DOHH2 (cell line): Measurements from ENCODE around the gene KRT85.

Experiments
- H3F3A ChIP-seq: fragments of 200-600 bp; sonication (generic), shearing (Covaris generic); 2 replicates; pipeline ENCODE4 v1.6.0; 2016; ENCODE audit warnings: antibody characterized with exemption, mild to moderate bottlenecking; ENCODE audit not compliant: control insufficient read depth, insufficient read depth
- H3K27ac ChIP-seq: fragments of 200-600 bp; sonication (generic); 2 replicates; pipeline ENCODE4 v1.5.1; 2014; ENCODE audit warnings: low read depth, mild to moderate bottlenecking, low read length, moderate library complexity
- H3K27me3 ChIP-seq: fragments of 200-600 bp; sonication (generic); 2 replicates; pipeline ENCODE4 v1.6.1; 2014; ENCODE audit warnings: mild to moderate bottlenecking, low read length, mixed read lengths; ENCODE audit not compliant: control insufficient read depth
- H3K36me3 ChIP-seq: fragments of 200-600 bp; sonication (generic); 2 replicates; pipeline ENCODE4 v1.6.1; 2014; ENCODE audit warnings: mild to moderate bottlenecking, low read length, moderate library complexity, mixed read lengths; ENCODE audit not compliant: control insufficient read depth
- H3K4me1 ChIP-seq: fragments of 200-600 bp; sonication (generic); 2 replicates; pipeline ENCODE4 v1.6.1; 2014; ENCODE audit warnings: mild to moderate bottlenecking, low read length, mixed read lengths; ENCODE audit not compliant: control insufficient read depth
- H3K4me2 ChIP-seq: fragments of 200-600 bp; sonication (generic); 2 replicates; pipeline ENCODE4 v1.6.0; 2014; ENCODE audit warnings: mild to moderate bottlenecking, low read length, moderate library complexity
- H3K4me3 ChIP-seq: fragments of 200-600 bp; sonication (generic); 2 replicates; pipeline ENCODE4 v1.5.1; 2014; ENCODE audit warnings: mild to moderate bottlenecking, low read length, mixed read lengths
- H3K79me2 ChIP-seq: fragments of 200-600 bp; sonication (generic); 2 replicates; pipeline ENCODE4 v1.6.1; 2014; ENCODE audit warnings: mild to moderate bottlenecking, low read length, mixed read lengths; ENCODE audit not compliant: control insufficient read depth
- H3K9me2 ChIP-seq: fragments of 200-600 bp; sonication (generic); replicated peaks from 2 replicates; pipeline ENCODE4 v1.6.1; 2014; ENCODE audit warnings: mild to moderate bottlenecking, low read length, mixed read lengths; ENCODE audit not compliant: control insufficient read depth
- H3K9me3 ChIP-seq: fragments of 200-600 bp; sonication (generic); 2 replicates; pipeline ENCODE4 v1.6.1; 2014; ENCODE audit warnings: antibody characterized with exemption, low read length, mixed read lengths; ENCODE audit not compliant: control insufficient read depth, insufficient read depth
- H4K20me1 ChIP-seq: fragments of 200-600 bp; sonication (generic); 2 replicates; pipeline ENCODE4 v1.6.0; 2014; ENCODE audit warnings: low read depth, mild to moderate bottlenecking, antibody characterized with exemption, low read length, moderate library complexity; ENCODE audit not compliant: control insufficient read depth, insufficient read depth
- EZH2phosphoT487 ChIP-seq: fragments of 200-600 bp; sonication (generic); IDR thresholded peaks from 2 replicates; pipeline ENCODE4 v1.6.1; 2017; ENCODE audit warnings: borderline replicate concordance, mild to moderate bottlenecking, antibody characterized with exemption, low read length, moderate library complexity, mixed read lengths
- TF ChIP-seq, protein P1 (sequence below): fragments of 200-600 bp; sonication (generic); IDR thresholded peaks from one replicate; pipeline ENCODE4 v1.5.1; 2014; ENCODE audit warnings: antibody characterized with exemption, mild to moderate bottlenecking, low read depth, low read length; ENCODE audit not compliant: poor library complexity, severe bottlenecking

Gene KRT85

DNA sequence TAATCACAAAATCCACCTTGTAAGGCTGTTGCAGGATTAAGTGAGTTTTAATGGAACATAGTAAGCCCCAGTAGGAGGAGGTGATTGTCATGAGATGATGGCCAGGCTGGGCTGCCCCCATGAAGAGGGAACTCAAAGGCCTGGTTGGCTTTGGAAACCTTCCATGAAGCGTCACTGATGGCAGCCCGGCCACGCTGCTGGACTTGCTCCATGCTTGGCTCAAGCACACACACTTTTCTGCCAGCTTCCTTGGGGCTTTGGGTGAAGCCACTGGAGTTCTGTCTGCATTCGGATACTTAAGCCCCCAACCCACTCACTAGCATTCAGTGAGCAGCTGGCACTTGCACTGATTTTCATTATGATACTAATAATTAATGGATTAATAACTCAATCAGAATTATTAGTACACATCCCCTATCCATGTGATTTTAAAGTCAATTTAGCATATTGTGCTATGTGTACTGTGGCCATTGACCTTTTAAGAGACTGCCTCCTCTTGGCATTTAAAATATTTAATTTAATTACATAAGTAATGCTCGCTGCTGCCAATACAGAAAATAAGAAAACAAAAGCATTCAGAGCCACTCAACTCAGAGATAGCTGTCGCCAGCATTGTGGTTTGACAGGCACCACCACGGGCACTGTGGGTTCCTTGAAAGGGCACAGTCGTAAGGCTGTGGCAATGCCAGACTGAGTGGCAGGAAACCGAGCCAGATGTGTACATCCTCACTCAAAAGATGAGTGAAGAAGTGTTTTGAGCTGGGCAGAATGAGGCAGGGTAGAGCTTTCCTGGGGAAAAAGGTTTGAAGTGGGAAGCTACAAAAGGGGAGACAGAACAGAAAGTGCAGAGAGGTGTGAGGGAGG lies 15.9 kb downstream of the KRT85 start:
- Histone ChIP-seq H3K4me2 (no peak overlapping the region), H3K27ac (no peak overlapping the region)

DNA sequence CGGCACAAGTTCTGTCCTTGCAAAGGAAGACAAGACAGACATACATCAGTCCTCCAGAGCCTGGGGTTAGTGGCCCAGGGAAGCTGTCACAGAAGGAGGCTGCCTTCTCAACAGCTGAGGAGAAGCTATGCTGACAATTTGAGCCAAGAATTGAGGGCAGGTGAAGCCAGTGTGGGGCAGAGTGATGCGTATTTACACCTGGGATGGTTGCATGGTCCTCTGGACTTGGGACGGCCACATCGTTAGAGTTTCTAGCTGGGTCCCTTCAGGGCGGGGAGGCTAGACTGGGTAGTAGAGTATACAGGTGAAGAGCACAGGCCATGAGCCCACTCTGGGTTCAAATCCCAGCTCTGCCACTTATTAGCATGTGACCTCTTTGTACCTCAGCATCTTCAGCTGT lies 16.5 kb downstream of the KRT85 start:
- Histone ChIP-seq H3K9me3 (no peaks in the 10 kb centered on the region), H3F3A (no peaks in the 10 kb centered on the region), H3K36me3 (no peaks in the 10 kb centered on the region), H4K20me1 (no peaks in the 10 kb centered on the region), H3K4me2 (no peak overlapping the region), H3K79me2 (no peaks in the 10 kb centered on the region), H3K27me3 (peaks cover 35% of the 10 kb centered on the region), H3K4me1 (no peaks in the 10 kb centered on the region), H3K27ac (no peak overlapping the region), H3K4me3 (no peak overlapping the region), H3K9me2 (no peaks in the 10 kb centered on the region)
- TF ChIP-seq, protein P1, sequence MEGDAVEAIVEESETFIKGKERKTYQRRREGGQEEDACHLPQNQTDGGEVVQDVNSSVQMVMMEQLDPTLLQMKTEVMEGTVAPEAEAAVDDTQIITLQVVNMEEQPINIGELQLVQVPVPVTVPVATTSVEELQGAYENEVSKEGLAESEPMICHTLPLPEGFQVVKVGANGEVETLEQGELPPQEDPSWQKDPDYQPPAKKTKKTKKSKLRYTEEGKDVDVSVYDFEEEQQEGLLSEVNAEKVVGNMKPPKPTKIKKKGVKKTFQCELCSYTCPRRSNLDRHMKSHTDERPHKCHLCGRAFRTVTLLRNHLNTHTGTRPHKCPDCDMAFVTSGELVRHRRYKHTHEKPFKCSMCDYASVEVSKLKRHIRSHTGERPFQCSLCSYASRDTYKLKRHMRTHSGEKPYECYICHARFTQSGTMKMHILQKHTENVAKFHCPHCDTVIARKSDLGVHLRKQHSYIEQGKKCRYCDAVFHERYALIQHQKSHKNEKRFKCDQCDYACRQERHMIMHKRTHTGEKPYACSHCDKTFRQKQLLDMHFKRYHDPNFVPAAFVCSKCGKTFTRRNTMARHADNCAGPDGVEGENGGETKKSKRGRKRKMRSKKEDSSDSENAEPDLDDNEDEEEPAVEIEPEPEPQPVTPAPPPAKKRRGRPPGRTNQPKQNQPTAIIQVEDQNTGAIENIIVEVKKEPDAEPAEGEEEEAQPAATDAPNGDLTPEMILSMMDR: no peak
- TF ChIP-seq EZH2phosphoT487: no peak

More for the DNA sequence above, 15.9 kb downstream of the KRT85 start:
- Histone ChIP-seq H3F3A (no peaks in the 10 kb centered on the region), H3K9me2 (no peaks in the 10 kb centered on the region), H4K20me1 (no peaks in the 10 kb centered on the region), H3K9me3 (no peaks in the 10 kb centered on the region), H3K27me3 (peaks cover 34% of the 10 kb centered on the region), H3K4me3 (no peak overlapping the region), H3K79me2 (no peaks in the 10 kb centered on the region), H3K4me1 (no peaks in the 10 kb centered on the region), H3K36me3 (no peaks in the 10 kb centered on the region)
- no peak for TF ChIP-seq EZH2phosphoT487
- TF ChIP-seq, protein P1: no peak

DNA sequence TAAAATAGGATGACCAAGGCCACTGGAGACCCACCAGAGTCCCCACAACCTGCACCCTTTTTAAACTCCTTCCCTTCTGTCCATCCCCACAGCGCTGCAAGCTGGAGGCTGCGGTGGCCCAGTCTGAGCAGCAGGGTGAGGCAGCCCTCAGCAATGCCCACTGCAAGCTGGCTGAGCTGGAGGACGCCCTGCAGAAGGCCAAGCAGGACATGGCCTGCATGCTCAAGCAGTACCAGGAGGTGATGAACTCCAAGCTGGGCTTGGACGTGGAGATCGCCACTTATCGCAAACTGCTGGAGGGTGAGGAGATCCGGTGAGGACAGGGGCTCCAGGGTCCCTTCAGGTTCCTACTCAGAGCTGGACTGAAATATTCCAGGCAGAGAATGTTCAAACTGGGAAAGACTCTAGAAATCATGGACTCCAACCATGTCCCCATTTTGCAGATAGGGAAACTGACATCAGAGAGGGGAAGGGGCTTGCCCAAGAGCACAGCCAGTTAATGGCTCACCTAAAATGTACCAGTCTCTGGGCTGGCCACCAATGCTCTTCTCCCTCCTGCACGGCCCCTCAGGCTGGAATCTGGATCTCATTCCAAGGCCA lies 17.2 kb downstream of the KRT85 start:
- Histone ChIP-seq H3F3A (no peaks in the 10 kb centered on the region), H3K4me2 (no peak overlapping the region), H3K27ac (no peak overlapping the region), H3K27me3 (peaks cover 32% of the 10 kb centered on the region), H3K9me2 (no peaks in the 10 kb centered on the region), H3K4me1 (no peaks in the 10 kb centered on the region), H4K20me1 (no peaks in the 10 kb centered on the region), H3K79me2 (no peaks in the 10 kb centered on the region), H3K36me3 (no peaks in the 10 kb centered on the region), H3K9me3 (no peaks in the 10 kb centered on the region), H3K4me3 (no peak overlapping the region)
- TF ChIP-seq, protein P1: no peak
- TF ChIP-seq EZH2phosphoT487: no peak
